Measurements from ENCODE around the gene ARHGEF7. TPM values are rescaled to one million over a fixed set of nuclear protein-coding genes. Genes with fewer than 3 reads are reported as not detected.

ARHGEF7 gene
- total and polyA plus RNA-seq, 2 experiments from 2014 or later, result 23.6 to 58.9 TPM

DNA sequence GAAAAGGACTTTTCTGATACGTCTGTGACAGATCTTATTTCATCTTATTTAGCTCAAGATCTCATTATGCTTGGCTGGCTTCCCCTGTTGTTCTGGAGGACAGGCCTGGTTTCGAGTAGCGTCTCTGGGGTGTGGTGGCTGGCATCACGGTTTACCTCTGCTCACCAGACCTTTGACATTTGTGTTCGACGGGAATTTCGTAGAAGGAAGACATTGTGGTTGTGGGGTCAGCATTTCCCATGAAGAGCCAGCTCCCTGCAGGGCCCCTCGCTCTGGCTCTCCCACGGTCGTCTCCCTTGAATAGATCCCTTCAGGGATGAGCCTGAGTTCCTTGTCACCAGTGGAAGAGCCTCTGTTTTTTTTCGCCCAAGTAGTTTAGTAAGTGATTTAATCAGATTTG is 126.8 kb downstream of the ARHGEF7 start:
- Histone ChIP-seq H3K4me1 (ENCODE audit: insufficient read depth) (peaks cover 11% of the 10 kb centered on the region), H3K36me3 (ENCODE audit: insufficient read depth) (peaks cover 13% of the 10 kb centered on the region), H3K4me3 (no peak overlapping the region), H3K27ac (ENCODE audit: low read depth) (no peak overlapping the region), H3K79me2 (replicated peaks; ENCODE audit: insufficient read depth) (peaks cover 21% of the 10 kb centered on the region), H3F3A (replicated peaks; ENCODE audit: low read depth) (no peaks in the 10 kb centered on the region), H4K20me1 (replicated peaks; ENCODE audit: insufficient read depth) (peaks cover 7% of the 10 kb centered on the region; the same call in 1 of the 2 replicates), H3K9me2 (ENCODE audit: insufficient read depth) (no peaks in the 10 kb centered on the region), H3K4me2 (no peak overlapping the region), H2AFZ (no peak overlapping the region), H3K27me3 (ENCODE audit: insufficient read depth) (no peaks in the 10 kb centered on the region)
- Mint-ChIP-seq H3K27me3 (ENCODE audit: insufficient read depth, low read depth, poor library complexity) (peaks cover 2% of the 10 kb centered on the region), H3K4me3 (no peak overlapping the region), H3K9me3 (no peaks in the 10 kb centered on the region; the same call in 2 of the 3 replicates), H3K36me3 (ENCODE audit: low read depth) (peaks cover 30% of the 10 kb centered on the region), H3K27ac (0 out of 2 replicates have a peak overlapping the region, but pooled peaks have one; percentile 55), H3K4me1 (peaks cover 21% of the 10 kb centered on the region)
- TF ChIP-seq POLR2AphosphoS5 (IDR thresholded peaks at IDR 0.05; ENCODE audit: low read depth) (no peak), JUNB (IDR thresholded peaks at IDR 0.05; ENCODE audit: unreplicated experiment) (no peak)
- TF ChIP-seq, protein P1, sequence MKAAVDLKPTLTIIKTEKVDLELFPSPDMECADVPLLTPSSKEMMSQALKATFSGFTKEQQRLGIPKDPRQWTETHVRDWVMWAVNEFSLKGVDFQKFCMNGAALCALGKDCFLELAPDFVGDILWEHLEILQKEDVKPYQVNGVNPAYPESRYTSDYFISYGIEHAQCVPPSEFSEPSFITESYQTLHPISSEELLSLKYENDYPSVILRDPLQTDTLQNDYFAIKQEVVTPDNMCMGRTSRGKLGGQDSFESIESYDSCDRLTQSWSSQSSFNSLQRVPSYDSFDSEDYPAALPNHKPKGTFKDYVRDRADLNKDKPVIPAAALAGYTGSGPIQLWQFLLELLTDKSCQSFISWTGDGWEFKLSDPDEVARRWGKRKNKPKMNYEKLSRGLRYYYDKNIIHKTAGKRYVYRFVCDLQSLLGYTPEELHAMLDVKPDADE (IDR thresholded peaks at IDR 0.05), result no peak
- ATAC-seq (no peak), DNase-seq (ENCODE audit: low spot score) (no peak)

DNA sequence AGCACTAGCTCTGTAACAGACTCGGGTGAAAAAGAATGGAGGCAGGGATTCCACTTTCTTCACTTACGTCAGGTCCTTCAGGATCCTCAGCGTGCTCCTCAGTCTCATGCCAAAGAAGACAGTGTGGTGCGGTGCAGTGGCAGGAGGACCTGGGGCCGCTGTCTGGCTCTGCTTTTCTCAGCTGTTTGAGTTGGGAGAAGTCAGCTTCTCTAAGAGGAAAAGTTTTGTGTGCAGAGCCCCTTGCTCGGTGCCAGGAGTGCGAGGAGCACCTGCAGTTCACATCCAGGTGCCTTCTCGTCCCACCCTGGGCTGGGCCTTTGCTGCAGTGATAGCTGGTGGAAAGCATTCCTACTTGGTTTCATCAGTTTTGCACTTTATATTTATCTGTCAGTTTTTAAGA is 127.5 kb downstream of the ARHGEF7 start:
- Histone ChIP-seq H3K4me2 (no peak overlapping the region), H2AFZ (no peak overlapping the region), H3K4me3 (no peak overlapping the region), H3K4me1 (ENCODE audit: insufficient read depth) (peaks cover 11% of the 10 kb centered on the region), H3K27ac (ENCODE audit: low read depth) (no peak overlapping the region), H3K79me2 (replicated peaks; ENCODE audit: insufficient read depth) (peaks cover 19% of the 10 kb centered on the region), H3K27me3 (ENCODE audit: insufficient read depth) (no peaks in the 10 kb centered on the region), H3K9me2 (ENCODE audit: insufficient read depth) (no peaks in the 10 kb centered on the region), H3F3A (replicated peaks; ENCODE audit: low read depth) (no peaks in the 10 kb centered on the region), H4K20me1 (replicated peaks; ENCODE audit: insufficient read depth) (peaks cover 4% of the 10 kb centered on the region; the same call in 1 of the 2 replicates), H3K36me3 (ENCODE audit: insufficient read depth) (peaks cover 20% of the 10 kb centered on the region)
- ATAC-seq (no peak), DNase-seq (ENCODE audit: low spot score) (no peak)
- Mint-ChIP-seq H3K36me3 (ENCODE audit: low read depth) (peaks cover 33% of the 10 kb centered on the region), H3K9me3 (no peaks in the 10 kb centered on the region; the same call in 2 of the 3 replicates), H3K27ac (0 out of 2 replicates have a peak overlapping the region, but pooled peaks have one; percentile 20), H3K27me3 (ENCODE audit: insufficient read depth, low read depth, poor library complexity) (peaks cover 3% of the 10 kb centered on the region), H3K4me3 (no peak overlapping the region), H3K4me1 (peaks cover 21% of the 10 kb centered on the region)
- TF ChIP-seq NANOG (IDR thresholded peaks at IDR 0.05; ENCODE audit: borderline replicate concordance), result no peak
- TF ChIP-seq, protein P2, sequence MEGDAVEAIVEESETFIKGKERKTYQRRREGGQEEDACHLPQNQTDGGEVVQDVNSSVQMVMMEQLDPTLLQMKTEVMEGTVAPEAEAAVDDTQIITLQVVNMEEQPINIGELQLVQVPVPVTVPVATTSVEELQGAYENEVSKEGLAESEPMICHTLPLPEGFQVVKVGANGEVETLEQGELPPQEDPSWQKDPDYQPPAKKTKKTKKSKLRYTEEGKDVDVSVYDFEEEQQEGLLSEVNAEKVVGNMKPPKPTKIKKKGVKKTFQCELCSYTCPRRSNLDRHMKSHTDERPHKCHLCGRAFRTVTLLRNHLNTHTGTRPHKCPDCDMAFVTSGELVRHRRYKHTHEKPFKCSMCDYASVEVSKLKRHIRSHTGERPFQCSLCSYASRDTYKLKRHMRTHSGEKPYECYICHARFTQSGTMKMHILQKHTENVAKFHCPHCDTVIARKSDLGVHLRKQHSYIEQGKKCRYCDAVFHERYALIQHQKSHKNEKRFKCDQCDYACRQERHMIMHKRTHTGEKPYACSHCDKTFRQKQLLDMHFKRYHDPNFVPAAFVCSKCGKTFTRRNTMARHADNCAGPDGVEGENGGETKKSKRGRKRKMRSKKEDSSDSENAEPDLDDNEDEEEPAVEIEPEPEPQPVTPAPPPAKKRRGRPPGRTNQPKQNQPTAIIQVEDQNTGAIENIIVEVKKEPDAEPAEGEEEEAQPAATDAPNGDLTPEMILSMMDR (conservative IDR thresholded peaks at IDR 0.05; ENCODE audit: low read depth in 2 of 2), result no peak

DNA sequence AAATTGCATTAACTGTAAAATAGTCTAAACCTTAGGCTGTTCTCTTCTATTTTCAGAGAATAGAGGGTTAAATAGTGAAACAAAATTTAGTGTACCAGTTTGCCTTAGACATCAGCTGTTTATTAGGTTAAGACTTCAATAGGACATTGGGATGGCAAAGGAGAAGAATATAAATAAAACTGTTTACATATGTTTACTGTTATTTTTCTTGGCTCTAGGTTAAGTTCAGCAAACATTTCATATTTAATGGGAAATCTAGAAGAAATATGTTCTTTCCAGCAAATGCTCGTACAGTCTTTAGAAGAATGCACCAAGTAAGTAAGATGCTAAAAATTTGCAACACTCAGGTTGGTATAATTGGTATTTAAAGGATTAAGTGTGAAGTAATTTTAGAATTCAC is 128.9 kb downstream of the ARHGEF7 start:
- no peak overlapping the region for H2AFZ ChIP-seq
- no peak overlapping the region for H3K27ac Mint-ChIP-seq
- no peak for DNase-seq (ENCODE audit: low spot score)
- no peak overlapping the region for H3K4me3 Mint-ChIP-seq
- no peak for ATAC-seq
- H3K9me3 Mint-ChIP-seq, result no peaks in the 10 kb centered on the region
- no peak for TF ChIP-seq STAT1 (IDR thresholded peaks at IDR 0.05; ENCODE audit: unreplicated experiment)
- no peak for TF ChIP-seq NANOG (IDR thresholded peaks at IDR 0.05; ENCODE audit: borderline replicate concordance)
- TF ChIP-seq, protein P1 (IDR thresholded peaks at IDR 0.05), result no peak
- TF ChIP-seq, protein P3, sequence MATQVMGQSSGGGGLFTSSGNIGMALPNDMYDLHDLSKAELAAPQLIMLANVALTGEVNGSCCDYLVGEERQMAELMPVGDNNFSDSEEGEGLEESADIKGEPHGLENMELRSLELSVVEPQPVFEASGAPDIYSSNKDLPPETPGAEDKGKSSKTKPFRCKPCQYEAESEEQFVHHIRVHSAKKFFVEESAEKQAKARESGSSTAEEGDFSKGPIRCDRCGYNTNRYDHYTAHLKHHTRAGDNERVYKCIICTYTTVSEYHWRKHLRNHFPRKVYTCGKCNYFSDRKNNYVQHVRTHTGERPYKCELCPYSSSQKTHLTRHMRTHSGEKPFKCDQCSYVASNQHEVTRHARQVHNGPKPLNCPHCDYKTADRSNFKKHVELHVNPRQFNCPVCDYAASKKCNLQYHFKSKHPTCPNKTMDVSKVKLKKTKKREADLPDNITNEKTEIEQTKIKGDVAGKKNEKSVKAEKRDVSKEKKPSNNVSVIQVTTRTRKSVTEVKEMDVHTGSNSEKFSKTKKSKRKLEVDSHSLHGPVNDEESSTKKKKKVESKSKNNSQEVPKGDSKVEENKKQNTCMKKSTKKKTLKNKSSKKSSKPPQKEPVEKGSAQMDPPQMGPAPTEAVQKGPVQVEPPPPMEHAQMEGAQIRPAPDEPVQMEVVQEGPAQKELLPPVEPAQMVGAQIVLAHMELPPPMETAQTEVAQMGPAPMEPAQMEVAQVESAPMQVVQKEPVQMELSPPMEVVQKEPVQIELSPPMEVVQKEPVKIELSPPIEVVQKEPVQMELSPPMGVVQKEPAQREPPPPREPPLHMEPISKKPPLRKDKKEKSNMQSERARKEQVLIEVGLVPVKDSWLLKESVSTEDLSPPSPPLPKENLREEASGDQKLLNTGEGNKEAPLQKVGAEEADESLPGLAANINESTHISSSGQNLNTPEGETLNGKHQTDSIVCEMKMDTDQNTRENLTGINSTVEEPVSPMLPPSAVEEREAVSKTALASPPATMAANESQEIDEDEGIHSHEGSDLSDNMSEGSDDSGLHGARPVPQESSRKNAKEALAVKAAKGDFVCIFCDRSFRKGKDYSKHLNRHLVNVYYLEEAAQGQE (IDR thresholded peaks at IDR 0.05; ENCODE audit: unreplicated experiment), result no peak
- no peak for TF ChIP-seq CREB1 (CRISPR knock-in tag; IDR thresholded peaks at IDR 0.05; ENCODE audit: low read depth)
- no peak for TF ChIP-seq POLR2AphosphoS5 (IDR thresholded peaks at IDR 0.05; ENCODE audit: low read depth)
- TF ChIP-seq JUNB (IDR thresholded peaks at IDR 0.05; ENCODE audit: unreplicated experiment), result no peak
- TF ChIP-seq EZH2 (IDR thresholded peaks at IDR 0.05; ENCODE audit: low read depth, unreplicated experiment), result no peak
- TF ChIP-seq ZNF331 (CRISPR knock-in tag; IDR thresholded peaks at IDR 0.05; ENCODE audit: low read depth), result no peak
- no peak for TF ChIP-seq EZH2phosphoT487 (IDR thresholded peaks at IDR 0.05; ENCODE audit: unreplicated experiment)
- no peaks in the 10 kb centered on the region for H3K9me2 ChIP-seq (ENCODE audit: insufficient read depth)
- peaks cover 11% of the 10 kb centered on the region for H3K4me1 ChIP-seq (ENCODE audit: insufficient read depth)
- H3K27ac ChIP-seq (ENCODE audit: low read depth), result no peak overlapping the region
- H3K27me3 Mint-ChIP-seq (ENCODE audit: insufficient read depth, low read depth, poor library complexity), result peaks cover 3% of the 10 kb centered on the region
- no peaks in the 10 kb centered on the region for H3K27me3 ChIP-seq (ENCODE audit: insufficient read depth)
- peaks cover 43% of the 10 kb centered on the region for H3K36me3 Mint-ChIP-seq (ENCODE audit: low read depth)
- no peak overlapping the region for H3K4me2 ChIP-seq
- H3K4me1 Mint-ChIP-seq, result peaks cover 21% of the 10 kb centered on the region
- no peaks in the 10 kb centered on the region for H3F3A ChIP-seq (replicated peaks; ENCODE audit: low read depth)
- peaks cover 31% of the 10 kb centered on the region for H3K79me2 ChIP-seq (replicated peaks; ENCODE audit: insufficient read depth)
- H3K4me3 ChIP-seq, result no peak overlapping the region
- H3K36me3 ChIP-seq (ENCODE audit: insufficient read depth), result peaks cover 20% of the 10 kb centered on the region
- peaks cover 3% of the 10 kb centered on the region for H4K20me1 ChIP-seq (replicated peaks; ENCODE audit: insufficient read depth)

All from GM23338 (cell line).